Tongue (tissue), 2 donors: ENCODE results near the gene CELA2B. TPM values are rescaled to one million over a fixed set of nuclear protein-coding genes. Genes with fewer than 3 reads are reported as not detected.
A peak's percentile ranks its signal among the peaks of the same experiment; 100 is the strongest.
"Not testable (repeated sequence)": the region's sequence is repeated elsewhere in the genome, so short reads cannot be mapped to it uniquely, and the experiment has no call there.

Experiments used
- DNase-seq: peaks from one replicate; pipeline ENCODE4 v3.0.0-alpha.2; 2015
- total RNA-seq: library from RNA; depleted of rRNA; stranded (reverse); fragments of >200 nt; gene quantifications from one replicate; pipeline ENCODE4 v1.2.3, GENCODE V29; 2014

The CELA2B gene
- total RNA-seq, 1 donor from 2014 or later = 0.41 TPM

- DNase-seq = peak; percentile 75
Observed at GRCh38 chr1:15501208-15502032, 25.5 kb downstream of the CELA2B start.

- peak; percentile 39 for DNase-seq
Observed at GRCh38 chr1:15504436-15504835, 28.5 kb downstream of the CELA2B start.

- DNase-seq = no peak
Observed at GRCh38 chr1:15506831-15507230, 30.9 kb downstream of the CELA2B start.

- no peak for DNase-seq
Observed at GRCh38 chr1:15507278-15507677, 31.4 kb downstream of the CELA2B start.

- no peak for DNase-seq
Observed at GRCh38 chr1:15508700-15509487, 33.0 kb downstream of the CELA2B start.

GRCh38 chr1:15509586-15509985 is 33.7 kb downstream of the CELA2B start:
- no peak for DNase-seq

- DNase-seq = no peak
Observed at GRCh38 chr1:15510611-15511405, 34.9 kb downstream of the CELA2B start.

- DNase-seq = no peak
Observed at GRCh38 chr1:15513192-15513591, 37.3 kb downstream of the CELA2B start.

GRCh38 chr1:15513919-15514318 is 38.0 kb downstream of the CELA2B start:
- no peak for DNase-seq

- not testable (repeated sequence) for DNase-seq
Observed at GRCh38 chr1:15514557-15514956, 38.7 kb downstream of the CELA2B start.

GRCh38 chr1:15515022-15515663 is 39.2 kb downstream of the CELA2B start:
- no peak for DNase-seq

GRCh38 chr1:15519625-15520024 is 43.7 kb downstream of the CELA2B start:
- no peak for DNase-seq

- DNase-seq = not testable (repeated sequence)
Observed at GRCh38 chr1:15521206-15521906, 45.5 kb downstream of the CELA2B start.

- no peak for DNase-seq
Observed at GRCh38 chr1:15522551-15522950, 46.6 kb downstream of the CELA2B start.

GRCh38 chr1:15523104-15524020 is 47.5 kb downstream of the CELA2B start:
- no peak for DNase-seq

- no peak for DNase-seq
Observed at GRCh38 chr1:15524021-15524282, 48.0 kb downstream of the CELA2B start, which contains the start of gene CASP9. Gene CASP9 (minus strand): TSS chr1:15524215. CDS start chr1:15524200, 15 bp downstream.

- DNase-seq = peak; percentile 100
Observed at GRCh38 chr1:15524283-15525049, 48.6 kb downstream of the CELA2B start.

- DNase-seq = peak; percentile 46
Observed at GRCh38 chr1:15525050-15526020, 49.4 kb downstream of the CELA2B start.
